HEK293 (cell line): ENCODE data around the gene TXNDC8.

Experiments
- ZBTB7A ChIP-seq: fragments of 450-650 bp; formaldehyde crosslinking; IDR thresholded peaks from 2 replicates; pipeline ENCODE4 v1.5.1; 2016; ENCODE audit warnings: low read depth, missing biosample characterization, missing genetic modification characterization
- ZNF146 ChIP-seq: fragments of 450-650 bp; formaldehyde crosslinking; IDR thresholded peaks from 2 replicates; pipeline ENCODE4 v1.5.1; 2016; ENCODE audit warnings: missing biosample characterization, missing genetic modification characterization
- ZNF23 ChIP-seq: fragments of 450-650 bp; formaldehyde crosslinking; IDR thresholded peaks from 2 replicates; pipeline ENCODE4 v1.5.1; 2016; ENCODE audit warnings: missing biosample characterization, missing genetic modification characterization, borderline replicate concordance
- TF ChIP-seq, protein P1 (sequence below): fragments of 450-650 bp; formaldehyde crosslinking; IDR thresholded peaks from 2 replicates; pipeline ENCODE4 v1.5.0; 2017; ENCODE audit warnings: missing biosample characterization, missing genetic modification characterization, borderline replicate concordance
- TF ChIP-seq, protein P2 (sequence below): fragments of 450-650 bp; formaldehyde crosslinking; IDR thresholded peaks from 2 replicates; pipeline ENCODE4 v1.5.1; 2016; ENCODE audit warnings: missing biosample characterization, missing genetic modification characterization
- TF ChIP-seq, protein P3 (sequence below): fragments of 450-650 bp; formaldehyde crosslinking; IDR thresholded peaks from 2 replicates; pipeline ENCODE4 v1.5.1; 2016; ENCODE audit warnings: missing biosample characterization, missing genetic modification characterization

DNA sequence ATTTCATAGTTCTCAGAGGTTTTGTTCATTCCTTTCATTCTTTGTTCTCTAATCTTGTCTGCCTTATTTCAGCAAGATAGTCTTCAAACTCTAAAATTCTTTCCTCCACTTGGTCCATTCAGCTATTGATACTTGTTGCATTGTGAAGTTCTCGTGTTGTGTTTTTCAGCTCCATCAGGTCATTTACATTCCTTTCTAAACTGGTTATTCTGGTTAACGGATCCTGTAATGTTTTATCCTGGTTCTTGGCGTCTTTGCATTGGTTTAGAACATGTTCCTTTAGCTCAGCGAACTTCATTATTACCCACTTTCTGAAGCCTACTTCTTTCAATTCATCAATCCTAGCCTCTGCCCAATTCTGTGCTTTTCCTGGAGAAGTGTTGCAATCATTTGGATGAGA is 45.1 kb upstream of the TXNDC8 start:
- TF ChIP-seq, protein P1, sequence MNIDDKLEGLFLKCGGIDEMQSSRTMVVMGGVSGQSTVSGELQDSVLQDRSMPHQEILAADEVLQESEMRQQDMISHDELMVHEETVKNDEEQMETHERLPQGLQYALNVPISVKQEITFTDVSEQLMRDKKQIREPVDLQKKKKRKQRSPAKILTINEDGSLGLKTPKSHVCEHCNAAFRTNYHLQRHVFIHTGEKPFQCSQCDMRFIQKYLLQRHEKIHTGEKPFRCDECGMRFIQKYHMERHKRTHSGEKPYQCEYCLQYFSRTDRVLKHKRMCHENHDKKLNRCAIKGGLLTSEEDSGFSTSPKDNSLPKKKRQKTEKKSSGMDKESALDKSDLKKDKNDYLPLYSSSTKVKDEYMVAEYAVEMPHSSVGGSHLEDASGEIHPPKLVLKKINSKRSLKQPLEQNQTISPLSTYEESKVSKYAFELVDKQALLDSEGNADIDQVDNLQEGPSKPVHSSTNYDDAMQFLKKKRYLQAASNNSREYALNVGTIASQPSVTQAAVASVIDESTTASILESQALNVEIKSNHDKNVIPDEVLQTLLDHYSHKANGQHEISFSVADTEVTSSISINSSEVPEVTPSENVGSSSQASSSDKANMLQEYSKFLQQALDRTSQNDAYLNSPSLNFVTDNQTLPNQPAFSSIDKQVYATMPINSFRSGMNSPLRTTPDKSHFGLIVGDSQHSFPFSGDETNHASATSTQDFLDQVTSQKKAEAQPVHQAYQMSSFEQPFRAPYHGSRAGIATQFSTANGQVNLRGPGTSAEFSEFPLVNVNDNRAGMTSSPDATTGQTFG (tag by site-specific recombination): no peak
- TF ChIP-seq, protein P2, sequence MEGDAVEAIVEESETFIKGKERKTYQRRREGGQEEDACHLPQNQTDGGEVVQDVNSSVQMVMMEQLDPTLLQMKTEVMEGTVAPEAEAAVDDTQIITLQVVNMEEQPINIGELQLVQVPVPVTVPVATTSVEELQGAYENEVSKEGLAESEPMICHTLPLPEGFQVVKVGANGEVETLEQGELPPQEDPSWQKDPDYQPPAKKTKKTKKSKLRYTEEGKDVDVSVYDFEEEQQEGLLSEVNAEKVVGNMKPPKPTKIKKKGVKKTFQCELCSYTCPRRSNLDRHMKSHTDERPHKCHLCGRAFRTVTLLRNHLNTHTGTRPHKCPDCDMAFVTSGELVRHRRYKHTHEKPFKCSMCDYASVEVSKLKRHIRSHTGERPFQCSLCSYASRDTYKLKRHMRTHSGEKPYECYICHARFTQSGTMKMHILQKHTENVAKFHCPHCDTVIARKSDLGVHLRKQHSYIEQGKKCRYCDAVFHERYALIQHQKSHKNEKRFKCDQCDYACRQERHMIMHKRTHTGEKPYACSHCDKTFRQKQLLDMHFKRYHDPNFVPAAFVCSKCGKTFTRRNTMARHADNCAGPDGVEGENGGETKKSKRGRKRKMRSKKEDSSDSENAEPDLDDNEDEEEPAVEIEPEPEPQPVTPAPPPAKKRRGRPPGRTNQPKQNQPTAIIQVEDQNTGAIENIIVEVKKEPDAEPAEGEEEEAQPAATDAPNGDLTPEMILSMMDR: no peak
- TF ChIP-seq, protein P3, sequence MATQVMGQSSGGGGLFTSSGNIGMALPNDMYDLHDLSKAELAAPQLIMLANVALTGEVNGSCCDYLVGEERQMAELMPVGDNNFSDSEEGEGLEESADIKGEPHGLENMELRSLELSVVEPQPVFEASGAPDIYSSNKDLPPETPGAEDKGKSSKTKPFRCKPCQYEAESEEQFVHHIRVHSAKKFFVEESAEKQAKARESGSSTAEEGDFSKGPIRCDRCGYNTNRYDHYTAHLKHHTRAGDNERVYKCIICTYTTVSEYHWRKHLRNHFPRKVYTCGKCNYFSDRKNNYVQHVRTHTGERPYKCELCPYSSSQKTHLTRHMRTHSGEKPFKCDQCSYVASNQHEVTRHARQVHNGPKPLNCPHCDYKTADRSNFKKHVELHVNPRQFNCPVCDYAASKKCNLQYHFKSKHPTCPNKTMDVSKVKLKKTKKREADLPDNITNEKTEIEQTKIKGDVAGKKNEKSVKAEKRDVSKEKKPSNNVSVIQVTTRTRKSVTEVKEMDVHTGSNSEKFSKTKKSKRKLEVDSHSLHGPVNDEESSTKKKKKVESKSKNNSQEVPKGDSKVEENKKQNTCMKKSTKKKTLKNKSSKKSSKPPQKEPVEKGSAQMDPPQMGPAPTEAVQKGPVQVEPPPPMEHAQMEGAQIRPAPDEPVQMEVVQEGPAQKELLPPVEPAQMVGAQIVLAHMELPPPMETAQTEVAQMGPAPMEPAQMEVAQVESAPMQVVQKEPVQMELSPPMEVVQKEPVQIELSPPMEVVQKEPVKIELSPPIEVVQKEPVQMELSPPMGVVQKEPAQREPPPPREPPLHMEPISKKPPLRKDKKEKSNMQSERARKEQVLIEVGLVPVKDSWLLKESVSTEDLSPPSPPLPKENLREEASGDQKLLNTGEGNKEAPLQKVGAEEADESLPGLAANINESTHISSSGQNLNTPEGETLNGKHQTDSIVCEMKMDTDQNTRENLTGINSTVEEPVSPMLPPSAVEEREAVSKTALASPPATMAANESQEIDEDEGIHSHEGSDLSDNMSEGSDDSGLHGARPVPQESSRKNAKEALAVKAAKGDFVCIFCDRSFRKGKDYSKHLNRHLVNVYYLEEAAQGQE: no peak
- TF ChIP-seq ZNF146 (tag by site-specific recombination): no peak
- TF ChIP-seq ZNF23 (tag by site-specific recombination): no peak
- TF ChIP-seq ZBTB7A: no peak
